HG03280 (cell line): Measurements from ENCODE around the gene WNT7A.

ENCODE experiments used
- ATAC-seq: cut with Tn5 transposase; IDR thresholded peaks from one replicate; pipeline ENCODE4 v1.9.1; 2021; ENCODE audit warnings: mild to moderate bottlenecking, moderate library complexity; ENCODE audit not compliant: unreplicated experiment

WNT7A gene

GRCh38 chr3:13885704-13886010 is 5.8 kb upstream of the WNT7A start:
- ATAC-seq = no peak

- no peak for ATAC-seq
Observed at GRCh38 chr3:13884851-13885703, 5.2 kb upstream of the WNT7A start.

- no peak for ATAC-seq
Observed at GRCh38 chr3:13883681-13884080, 3.8 kb upstream of the WNT7A start.

- no peak for ATAC-seq
Observed at GRCh38 chr3:13882876-13883275, 3.0 kb upstream of the WNT7A start.

GRCh38 chr3:13881536-13882410 is 1.9 kb upstream of the WNT7A start:
- no peak for ATAC-seq

GRCh38 chr3:13880811-13881156 is 913 bp upstream of the WNT7A start:
- ATAC-seq = no peak

- ATAC-seq = no peak
Observed at GRCh38 chr3:13879102-13879945, 547 bp downstream of the WNT7A start.

- no peak for ATAC-seq
Observed at GRCh38 chr3:13878281-13879101, 1.4 kb downstream of the WNT7A start.

- no peak for ATAC-seq
Observed at GRCh38 chr3:13877911-13878280, 2.0 kb downstream of the WNT7A start.

GRCh38 chr3:13876451-13877100 is 3.3 kb downstream of the WNT7A start:
- no peak for ATAC-seq

- ATAC-seq = no peak
Observed at GRCh38 chr3:13874891-13875290, 5.0 kb downstream of the WNT7A start.

GRCh38 chr3:13873818-13874217 is 6.1 kb downstream of the WNT7A start:
- no peak for ATAC-seq

- no peak for ATAC-seq
Observed at GRCh38 chr3:13872451-13872850, 7.4 kb downstream of the WNT7A start.

GRCh38 chr3:13871791-13872190 is 8.1 kb downstream of the WNT7A start:
- ATAC-seq = no peak

GRCh38 chr3:13870902-13871301 is 9.0 kb downstream of the WNT7A start:
- no peak for ATAC-seq

- ATAC-seq = no peak
Observed at GRCh38 chr3:13869761-13870343, 10.0 kb downstream of the WNT7A start.

GRCh38 chr3:13868844-13869724 is 10.8 kb downstream of the WNT7A start:
- ATAC-seq = no peak

GRCh38 chr3:13867732-13868131 is 12.1 kb downstream of the WNT7A start:
- ATAC-seq = no peak
